Cardiac septum (tissue), 1 donor: ENCODE data around the gene MGAT4C. TPM values are rescaled to one million over a fixed set of nuclear protein-coding genes. Genes with fewer than 3 reads are reported as not detected.

Source experiments
- DNase-seq: peaks from one replicate; pipeline ENCODE4 v3.0.0-alpha.2; 2020; ENCODE audit warnings: low spot score
- intact Hi-C: fragments of 100-400 bp; cut with DNase I; formaldehyde crosslinking; loops from one replicate; pipeline ENCODE4 v1.14.0; 2022
- total RNA-seq: library from RNA; stranded (reverse); fragmentation: NEBNext Ultra II Directional; extraction: Animal tissue kit (Norgen Biotek cat#: 25700); gene quantifications from one replicate; pipeline ENCODE4 v1.2.1, GENCODE V29; 2021
- donor health status: DM: no; HTN: no; CAD: no.

The MGAT4C gene
- total RNA-seq, 1 donor from 2014 or later: 0.59 TPM

- no peak for DNase-seq
- intact Hi-C loops: no loop called here
These were observed 241.2 kb downstream of the MGAT4C start for GRCh38 chr12:86015026-86015425.

- no peak for DNase-seq
- intact Hi-C loops: no loop called here
These were observed 249.5 kb downstream of the MGAT4C start for GRCh38 chr12:86006727-86007126.

GRCh38 chr12:85998074-85998473 is 258.1 kb downstream of the MGAT4C start:
- no peak for DNase-seq
- intact Hi-C loops: no loop called here

GRCh38 chr12:85996280-85996679 is 259.9 kb downstream of the MGAT4C start:
- DNase-seq: no peak
- intact Hi-C loops: no loop called here

GRCh38 chr12:85993746-85994145 is 262.4 kb downstream of the MGAT4C start:
- DNase-seq: no peak
- intact Hi-C loops: no loop called here

- intact Hi-C loops: no loop called here
- DNase-seq: no peak
These were observed 270.2 kb downstream of the MGAT4C start for GRCh38 chr12:85985996-85986395.

GRCh38 chr12:85983601-85984000 is 272.6 kb downstream of the MGAT4C start:
- intact Hi-C loops: no loop called here
- no peak for DNase-seq

GRCh38 chr12:85979641-85980040 is 276.6 kb downstream of the MGAT4C start:
- intact Hi-C loops: no loop called here
- no peak for DNase-seq

GRCh38 chr12:85975716-85976115 is 280.5 kb downstream of the MGAT4C start:
- DNase-seq: no peak
- intact Hi-C loops: no loop called here

GRCh38 chr12:85971800-85972199 is 284.4 kb downstream of the MGAT4C start:
- no peak for DNase-seq
- intact Hi-C loops: no loop called here

- no peak for DNase-seq
- intact Hi-C loops: no loop called here
These were observed 287.6 kb downstream of the MGAT4C start for GRCh38 chr12:85968606-85969005.

- no peak for DNase-seq
- intact Hi-C loops: no loop called here
These were observed 292.9 kb downstream of the MGAT4C start for GRCh38 chr12:85963326-85963725.

GRCh38 chr12:85956081-85956480 is 300.1 kb downstream of the MGAT4C start:
- intact Hi-C loops: no loop called here

GRCh38 chr12:85955127-85955526 is 301.1 kb downstream of the MGAT4C start:
- intact Hi-C loops: no loop called here
- no peak for DNase-seq

More at GRCh38 chr12:85956081-85956480, 300.1 kb downstream of the MGAT4C start:
- DNase-seq: no peak

- intact Hi-C loops: no loop called here
- no peak for DNase-seq
These were observed 304.4 kb downstream of the MGAT4C start for GRCh38 chr12:85951823-85952222.

- no peak for DNase-seq
- intact Hi-C loops: no loop called here
These were observed 306.9 kb downstream of the MGAT4C start for GRCh38 chr12:85949253-85949652.

GRCh38 chr12:85948340-85948739 is 307.9 kb downstream of the MGAT4C start:
- intact Hi-C loops: no loop called here
- no peak for DNase-seq

GRCh38 chr12:85947286-85947685 is 308.9 kb downstream of the MGAT4C start:
- DNase-seq: no peak
- intact Hi-C loops: no loop called here

GRCh38 chr12:85946375-85946774 is 309.8 kb downstream of the MGAT4C start:
- intact Hi-C loops: no loop called here
- no peak for DNase-seq

GRCh38 chr12:85927166-85927565 is 329.0 kb downstream of the MGAT4C start:
- no peak for DNase-seq
- intact Hi-C loops: no loop called here

GRCh38 chr12:85923767-85924331 is 332.3 kb downstream of the MGAT4C start:
- intact Hi-C loops: loop anchor here (5.0 kb wide), 1 partner anchor 457 kb away; no protein-coding TSS in a partner anchor
- DNase-seq: no peak

GRCh38 chr12:85920324-85920947 is 335.8 kb downstream of the MGAT4C start:
- DNase-seq: no peak
- intact Hi-C loops: loop anchor here (5.0 kb wide), 1 partner anchor 453 kb away; no protein-coding TSS in a partner anchor
